GM18909 (cell line): ENCODE data around the gene KCNH5.

Source experiments
- ATAC-seq: cut with Tn5 transposase; IDR thresholded peaks from one replicate; pipeline ENCODE4 v1.9.1; 2021; ENCODE audit warnings: mild to moderate bottlenecking; ENCODE audit not compliant: unreplicated experiment, poor library complexity

Gene KCNH5, protein sequence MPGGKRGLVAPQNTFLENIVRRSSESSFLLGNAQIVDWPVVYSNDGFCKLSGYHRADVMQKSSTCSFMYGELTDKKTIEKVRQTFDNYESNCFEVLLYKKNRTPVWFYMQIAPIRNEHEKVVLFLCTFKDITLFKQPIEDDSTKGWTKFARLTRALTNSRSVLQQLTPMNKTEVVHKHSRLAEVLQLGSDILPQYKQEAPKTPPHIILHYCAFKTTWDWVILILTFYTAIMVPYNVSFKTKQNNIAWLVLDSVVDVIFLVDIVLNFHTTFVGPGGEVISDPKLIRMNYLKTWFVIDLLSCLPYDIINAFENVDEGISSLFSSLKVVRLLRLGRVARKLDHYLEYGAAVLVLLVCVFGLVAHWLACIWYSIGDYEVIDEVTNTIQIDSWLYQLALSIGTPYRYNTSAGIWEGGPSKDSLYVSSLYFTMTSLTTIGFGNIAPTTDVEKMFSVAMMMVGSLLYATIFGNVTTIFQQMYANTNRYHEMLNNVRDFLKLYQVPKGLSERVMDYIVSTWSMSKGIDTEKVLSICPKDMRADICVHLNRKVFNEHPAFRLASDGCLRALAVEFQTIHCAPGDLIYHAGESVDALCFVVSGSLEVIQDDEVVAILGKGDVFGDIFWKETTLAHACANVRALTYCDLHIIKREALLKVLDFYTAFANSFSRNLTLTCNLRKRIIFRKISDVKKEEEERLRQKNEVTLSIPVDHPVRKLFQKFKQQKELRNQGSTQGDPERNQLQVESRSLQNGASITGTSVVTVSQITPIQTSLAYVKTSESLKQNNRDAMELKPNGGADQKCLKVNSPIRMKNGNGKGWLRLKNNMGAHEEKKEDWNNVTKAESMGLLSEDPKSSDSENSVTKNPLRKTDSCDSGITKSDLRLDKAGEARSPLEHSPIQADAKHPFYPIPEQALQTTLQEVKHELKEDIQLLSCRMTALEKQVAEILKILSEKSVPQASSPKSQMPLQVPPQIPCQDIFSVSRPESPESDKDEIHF

DNA sequence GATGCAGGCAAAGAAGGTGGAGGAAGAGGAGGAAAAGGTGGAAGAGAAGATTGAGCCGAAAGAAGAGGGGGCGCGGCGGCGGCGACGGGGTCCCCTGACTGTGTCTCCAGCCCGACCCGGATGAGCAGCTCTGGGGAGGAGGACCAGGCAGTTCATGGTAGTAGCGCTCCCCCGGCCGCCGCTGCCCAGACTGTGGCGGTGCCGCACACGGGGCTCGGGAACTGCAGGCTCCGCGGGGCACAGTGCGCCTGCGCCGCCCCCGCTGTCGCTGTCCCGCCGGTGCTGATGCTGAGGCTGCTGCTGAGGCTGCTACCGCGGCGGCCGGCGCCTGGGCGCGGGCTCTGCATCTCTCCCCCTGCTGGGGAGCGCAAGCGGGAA lies at the start of gene KCNH5:
KCNH5 (minus strand) TSS at position 225 of the 378 bp plus-strand sequence. CDS start 272 bp downstream, outside the sequence.
- ATAC-seq: peak; percentile 59

DNA sequence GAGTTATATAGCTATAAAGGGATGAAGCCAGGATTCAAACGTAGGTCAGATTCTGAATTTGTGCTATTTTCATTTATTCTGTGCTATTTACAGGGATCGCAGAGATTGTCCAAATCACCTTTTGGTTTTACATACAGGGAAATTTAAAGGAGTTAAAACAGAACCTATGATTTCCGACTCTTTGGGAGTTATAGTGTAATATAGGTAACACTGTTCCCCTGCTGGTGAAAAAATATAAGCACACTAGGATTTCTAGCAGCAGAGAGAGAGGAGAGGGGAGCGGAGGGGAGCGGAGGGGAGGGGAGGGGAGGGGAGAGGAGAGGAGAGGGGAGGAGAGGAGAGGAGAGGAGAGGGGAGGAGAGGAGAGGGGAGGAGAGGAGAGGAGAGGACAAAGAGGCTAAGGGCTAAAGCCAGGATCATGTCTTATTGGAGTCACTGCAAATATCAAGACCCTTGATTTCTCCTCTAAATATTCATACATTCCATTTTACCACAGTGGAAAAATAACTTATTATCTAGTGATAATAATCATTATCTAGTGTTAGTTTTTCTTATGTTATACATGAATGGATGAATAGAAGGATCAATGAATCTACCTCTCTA lies 46.2 kb upstream of the KCNH5 start:
- ATAC-seq: no peak

DNA sequence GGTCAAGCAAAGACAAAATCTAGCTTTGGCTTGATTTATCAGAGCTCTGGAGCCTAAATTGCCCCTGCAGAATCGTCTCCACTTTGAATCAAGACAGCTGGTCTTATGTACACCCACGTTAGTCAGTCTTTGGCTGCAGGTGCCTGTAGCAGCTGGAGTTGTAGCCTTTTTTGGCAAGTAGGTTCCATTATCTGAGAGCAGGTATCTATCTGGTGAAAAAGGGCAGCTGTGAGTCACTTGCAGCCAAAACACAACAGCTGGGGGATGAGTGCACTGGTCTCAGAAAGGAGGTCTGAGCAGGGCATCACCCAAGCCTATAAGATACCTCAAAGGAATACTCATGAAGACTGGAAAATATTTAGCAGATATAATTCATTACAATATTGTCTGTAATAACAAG lies 43.6 kb upstream of the KCNH5 start:
- ATAC-seq: no peak

DNA sequence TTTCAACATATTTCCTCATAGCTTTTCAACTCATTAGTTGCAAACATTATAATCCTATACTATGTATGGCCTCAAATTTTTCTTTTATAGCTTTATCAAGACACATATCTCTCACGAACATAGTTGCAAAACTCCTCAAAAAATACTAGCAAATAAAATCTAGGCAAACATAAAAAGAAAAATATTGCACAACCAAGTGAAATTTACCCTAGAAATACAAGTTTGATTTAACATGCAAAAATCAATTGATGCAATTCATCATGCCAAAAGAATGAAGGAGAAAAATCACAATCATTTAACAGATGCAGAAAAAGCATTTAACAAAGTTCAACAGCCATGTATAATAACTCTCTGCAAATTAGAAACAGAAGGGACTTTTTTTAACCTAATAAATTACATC lies 33.3 kb upstream of the KCNH5 start:
- ATAC-seq: no peak

DNA sequence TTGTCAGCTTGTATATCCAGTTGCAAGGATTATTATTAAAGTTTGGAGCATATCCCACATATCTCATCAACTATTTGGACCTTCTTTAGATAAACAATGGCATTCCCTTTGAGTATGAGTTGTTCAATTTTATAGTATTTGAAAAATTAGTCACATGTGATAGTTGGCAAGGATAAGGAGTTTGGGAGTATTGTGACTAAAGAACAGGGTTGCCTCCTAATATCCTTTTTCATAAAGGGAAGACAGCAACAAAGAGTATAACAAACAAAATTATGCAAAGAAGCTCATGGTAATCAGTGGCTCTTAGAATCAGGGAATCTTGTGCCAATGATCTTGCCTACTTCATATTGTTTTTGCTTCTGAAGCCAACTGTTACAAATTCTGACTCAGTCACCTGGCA lies 31.2 kb upstream of the KCNH5 start:
- no peak for ATAC-seq

DNA sequence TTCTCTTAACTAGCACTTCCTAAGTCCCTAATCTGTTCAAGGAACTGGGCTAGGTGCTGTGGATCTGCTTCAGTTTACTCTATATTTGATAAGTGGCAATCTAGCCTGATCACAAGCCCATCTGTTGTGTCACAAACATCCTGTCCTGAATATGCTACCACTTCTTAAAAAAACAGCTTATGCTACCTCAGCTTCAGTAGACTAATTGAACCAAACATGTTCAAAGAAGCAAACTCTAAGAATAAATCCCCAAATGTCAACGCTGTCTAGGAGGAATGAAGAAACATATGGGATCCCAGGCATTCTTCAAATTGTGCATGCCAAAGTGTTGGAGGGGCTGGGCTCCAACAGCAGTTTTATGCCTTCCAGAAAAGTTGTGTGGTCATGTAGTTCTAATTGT lies 10.4 kb upstream of the KCNH5 start:
- ATAC-seq: no peak

DNA sequence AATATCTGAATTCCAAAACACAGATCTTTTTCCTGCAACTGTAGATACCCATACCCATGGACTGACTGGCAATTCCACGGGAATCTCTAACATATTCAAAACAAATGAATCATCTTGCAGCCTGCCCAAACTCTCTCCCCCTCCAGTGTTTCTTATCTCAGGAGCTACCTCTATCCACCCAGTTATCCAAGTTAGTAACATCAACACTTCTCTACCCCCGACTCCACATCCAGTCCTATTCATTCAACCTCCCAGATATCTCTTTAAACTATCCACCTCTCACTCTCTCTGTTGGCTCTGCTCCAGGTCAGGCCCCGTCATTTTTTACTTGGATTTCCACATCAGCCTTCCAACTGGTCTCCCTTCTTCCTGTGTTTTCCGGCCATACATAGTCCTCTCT lies 6.7 kb upstream of the KCNH5 start:
- no peak for ATAC-seq

DNA sequence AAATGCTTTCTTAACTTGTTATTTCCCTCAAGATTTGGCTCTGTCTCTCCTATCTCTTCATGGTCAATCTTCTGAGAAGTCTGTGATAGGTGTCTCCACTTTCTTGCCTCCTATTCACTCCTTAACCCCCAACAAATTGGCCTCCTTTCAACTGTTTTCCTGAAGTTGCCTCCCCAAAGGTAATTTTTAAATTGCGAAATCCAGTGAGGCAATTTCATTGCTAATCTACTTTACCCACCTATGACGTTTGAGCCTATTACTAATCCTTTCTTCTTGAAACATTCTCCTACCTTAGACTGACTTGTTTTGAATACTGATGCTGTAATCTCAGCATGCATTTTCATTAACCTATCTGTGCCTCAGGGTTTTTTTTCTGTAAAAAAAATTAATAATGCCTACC lies 6.0 kb upstream of the KCNH5 start:
- ATAC-seq: no peak

DNA sequence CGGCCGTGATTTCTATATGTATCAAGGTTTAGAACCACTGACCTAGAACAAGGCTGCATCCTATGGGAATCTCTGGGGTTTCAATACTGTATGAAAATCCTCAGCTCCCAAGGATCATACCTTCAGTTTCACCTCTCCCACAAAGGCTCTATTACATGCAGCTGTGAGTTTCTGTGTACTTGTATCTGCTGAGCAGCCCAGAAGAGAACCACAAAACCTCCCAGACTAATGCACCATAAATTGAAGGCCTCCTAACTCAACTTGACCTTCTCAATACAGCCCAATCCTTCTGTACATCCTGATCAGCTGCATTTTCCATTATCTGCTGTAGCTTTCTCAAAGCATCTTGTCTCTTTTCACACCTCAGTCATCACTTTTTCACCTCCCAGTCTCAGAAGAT lies 5.4 kb upstream of the KCNH5 start:
- ATAC-seq: no peak

DNA sequence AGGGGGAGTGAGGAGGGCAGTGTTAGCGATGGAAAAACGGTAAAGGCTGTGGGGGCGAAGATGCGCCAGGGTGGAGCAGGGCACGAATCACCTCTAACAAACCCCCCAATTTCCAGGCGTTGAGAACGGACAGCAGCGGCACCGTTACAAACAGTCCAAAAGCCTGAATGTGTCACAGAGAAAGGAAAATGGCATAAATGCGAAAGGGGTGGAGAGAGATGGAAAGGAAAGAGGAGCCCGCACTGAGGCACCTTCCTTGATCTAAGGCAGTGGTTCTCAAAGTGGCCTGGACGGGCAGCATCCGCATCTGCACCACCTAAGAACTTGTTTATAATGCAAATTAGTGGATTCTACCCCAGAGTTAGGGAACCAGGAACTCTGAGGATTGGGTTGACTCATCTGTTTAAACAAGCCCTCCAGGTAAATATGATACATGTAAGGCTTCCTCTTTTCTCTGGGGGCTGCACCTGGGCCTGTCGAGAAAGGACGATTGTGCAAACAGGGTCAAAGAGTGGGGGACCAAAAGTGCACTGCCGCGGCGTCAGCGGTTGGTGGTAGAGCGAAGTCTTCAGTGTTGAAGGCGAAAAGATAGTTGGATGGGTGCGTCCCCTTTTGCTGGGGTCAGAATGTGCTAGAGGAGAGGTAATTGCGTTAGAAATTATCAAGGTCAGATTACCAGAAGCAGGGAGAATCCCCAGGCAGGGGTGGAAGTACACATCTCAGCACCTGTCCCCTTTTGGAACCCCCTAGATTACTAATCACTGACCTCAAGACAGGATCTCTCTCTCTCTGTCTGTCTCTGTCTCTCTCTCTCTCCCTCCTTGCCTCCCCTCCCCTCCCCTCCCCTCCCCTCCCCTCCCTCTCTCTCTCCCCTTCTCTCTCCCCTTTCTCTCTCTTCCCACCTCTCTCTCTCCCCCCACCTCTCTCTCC lies 1.3 kb upstream of the KCNH5 start:
- ATAC-seq: no peak

DNA sequence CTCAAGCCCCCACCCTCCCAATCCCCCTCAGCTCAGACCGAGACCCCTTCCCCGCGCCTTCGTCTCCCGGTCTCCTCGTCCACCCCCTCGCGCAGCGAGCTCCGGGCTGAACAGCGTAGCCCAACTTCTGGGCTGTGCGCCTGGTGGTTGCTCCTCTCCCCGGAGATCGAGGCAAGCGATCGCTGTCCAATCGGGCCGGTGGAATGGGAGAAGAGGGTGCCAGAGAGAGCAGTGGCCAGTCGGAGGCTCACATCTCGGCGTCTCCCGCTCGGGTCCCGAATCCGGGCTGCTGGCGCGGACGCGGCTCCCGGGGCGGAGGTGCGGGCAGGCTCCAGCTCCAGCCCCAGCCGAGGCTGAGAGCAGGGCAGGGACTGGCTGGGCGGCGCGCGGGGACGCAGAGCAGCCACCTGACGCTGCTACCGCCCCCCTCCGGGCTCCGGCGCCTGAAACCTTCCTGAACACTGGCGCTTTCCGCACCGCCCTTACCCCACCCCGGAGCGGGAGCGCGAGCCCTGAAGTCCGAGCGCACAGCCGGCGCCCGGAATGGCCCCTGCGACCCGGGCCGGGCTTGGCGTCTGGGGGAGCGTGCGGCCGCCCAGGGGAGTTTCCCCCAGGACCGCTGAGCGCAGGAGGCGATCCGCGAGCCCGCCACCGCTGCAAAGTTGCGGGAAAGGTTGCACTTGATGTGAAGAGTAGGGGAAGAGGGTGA lies 508 bp upstream of the KCNH5 start:
- peak; percentile 34 for ATAC-seq

DNA sequence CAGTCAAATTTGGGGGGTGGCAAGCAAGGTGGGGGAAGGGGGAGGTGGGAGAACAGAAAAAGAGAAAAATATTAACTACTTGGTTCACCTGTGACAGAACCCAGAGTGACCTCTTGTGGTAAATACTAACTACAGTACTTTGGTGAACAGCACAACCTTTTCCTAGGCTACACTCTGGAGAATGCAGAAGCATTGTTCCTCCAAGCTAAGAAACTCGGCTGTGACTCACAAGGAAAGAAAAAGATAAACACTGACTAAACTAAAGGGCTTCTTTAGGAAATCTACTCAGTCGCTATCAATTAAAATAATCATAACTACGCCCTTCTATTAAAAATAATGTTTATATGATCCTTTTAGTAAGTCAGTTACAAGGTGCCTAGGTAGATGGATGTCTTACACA lies 5.4 kb downstream of the KCNH5 start:
- no peak for ATAC-seq

DNA sequence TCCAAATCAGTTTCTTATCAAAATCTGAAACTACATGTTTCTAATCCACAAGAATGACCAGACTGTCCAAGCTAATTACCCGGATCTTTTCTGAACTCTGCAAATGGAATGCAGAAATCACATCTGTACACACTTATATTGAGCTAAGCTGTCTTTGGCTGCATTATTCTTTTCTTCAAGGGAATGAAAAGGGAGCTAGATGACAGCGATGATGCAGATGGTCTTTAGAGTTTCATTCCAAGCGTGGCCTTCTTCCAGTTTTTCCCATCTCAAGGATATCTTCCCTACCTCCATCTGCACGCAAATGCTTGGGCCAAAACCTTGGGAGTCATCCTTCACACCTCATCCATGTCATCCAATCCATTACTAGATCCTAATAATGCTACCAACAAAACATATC lies 12.6 kb downstream of the KCNH5 start:
- no peak for ATAC-seq

DNA sequence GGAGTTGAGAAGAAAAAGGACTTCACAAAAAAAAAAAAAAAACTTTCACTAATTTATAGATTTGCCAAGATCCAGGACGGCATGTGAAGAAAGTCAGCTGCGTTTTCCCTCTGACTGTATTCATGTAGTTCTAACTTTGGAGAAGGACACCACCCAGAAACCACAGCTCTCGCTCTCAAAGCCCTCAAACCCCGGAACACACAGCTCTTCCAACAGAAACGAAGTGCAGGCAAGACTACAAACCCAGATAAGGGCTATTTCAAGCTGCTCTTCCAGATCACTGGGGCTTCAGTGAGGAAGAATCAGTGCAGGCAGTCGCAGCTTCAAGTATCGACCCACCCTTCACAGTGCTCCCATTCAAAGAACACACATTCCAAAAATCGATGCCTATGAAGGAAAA lies 13.2 kb downstream of the KCNH5 start:
- no peak for ATAC-seq

DNA sequence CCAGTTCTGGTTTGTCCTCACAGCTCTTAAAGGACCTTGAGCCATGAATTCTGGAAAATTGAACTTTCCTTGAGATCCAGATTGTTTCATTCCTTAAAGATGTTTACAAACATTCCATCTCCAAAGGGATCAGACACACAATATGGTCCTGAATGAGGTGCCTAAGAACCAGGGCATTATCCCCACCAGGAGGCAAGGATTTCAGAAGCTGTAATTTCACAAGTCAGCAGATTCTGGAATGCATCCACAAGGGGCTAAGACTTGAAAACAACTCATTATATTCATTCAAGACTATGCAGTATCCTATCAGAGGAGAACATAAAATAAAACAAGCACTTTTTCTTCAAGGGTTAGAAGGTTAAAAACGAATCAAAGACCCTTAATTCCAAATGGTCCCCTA lies 15.1 kb downstream of the KCNH5 start:
- no peak for ATAC-seq

DNA sequence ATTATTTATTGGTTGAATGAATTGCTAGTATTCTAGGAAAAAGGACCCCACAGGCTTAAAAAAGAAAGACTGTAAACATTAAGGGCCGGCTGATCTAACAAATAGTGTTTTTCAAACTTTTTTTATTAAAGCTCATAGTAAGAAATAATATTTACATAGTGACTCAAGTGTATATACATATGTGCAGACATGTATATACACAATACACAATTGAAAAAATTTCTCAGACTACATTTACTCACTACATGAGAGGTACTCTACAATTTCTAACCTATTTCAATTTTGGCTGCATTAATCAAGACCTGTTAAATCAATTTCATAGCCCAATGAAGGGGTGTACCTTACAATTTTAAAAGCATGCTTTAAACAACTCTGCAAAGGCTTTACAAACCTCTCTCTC lies 17.5 kb downstream of the KCNH5 start:
- no peak for ATAC-seq

DNA sequence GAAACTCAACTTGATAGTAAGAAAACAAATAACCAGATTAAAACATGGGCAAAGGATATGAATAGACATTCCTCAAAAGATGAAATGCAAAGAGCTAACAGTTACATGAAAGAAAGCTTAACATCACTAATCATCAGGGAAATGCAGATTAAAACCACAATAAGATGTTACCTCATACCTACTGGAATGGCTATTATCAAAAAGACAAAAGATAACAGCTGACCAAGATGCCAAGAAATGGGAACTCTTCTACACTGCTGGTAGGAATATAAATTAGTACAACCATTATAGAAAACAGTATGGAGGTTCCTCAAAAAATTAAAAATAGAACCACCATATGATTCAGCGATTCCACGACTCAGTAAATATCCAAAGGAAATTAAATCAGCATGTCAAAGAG lies 18.8 kb downstream of the KCNH5 start:
- ATAC-seq: no peak

DNA sequence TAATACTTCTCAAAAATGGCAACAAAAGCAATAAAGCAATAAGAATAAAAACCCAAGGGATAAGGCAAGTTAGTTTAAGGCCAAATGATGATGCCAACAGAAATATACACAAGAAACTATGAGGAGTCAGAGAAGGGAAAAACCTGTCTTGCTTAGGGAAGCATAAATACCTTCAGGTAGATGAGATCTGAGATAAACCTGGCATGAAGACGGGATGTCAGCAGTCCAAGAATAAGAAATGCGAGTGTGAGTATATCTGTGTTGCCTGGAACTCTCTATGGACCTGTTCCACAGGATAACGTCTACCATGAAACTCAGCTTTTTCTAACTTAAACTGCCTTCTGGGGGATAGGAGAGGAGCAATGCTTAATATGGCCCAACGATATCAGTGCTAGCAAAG lies 30.6 kb downstream of the KCNH5 start:
- no peak for ATAC-seq

DNA sequence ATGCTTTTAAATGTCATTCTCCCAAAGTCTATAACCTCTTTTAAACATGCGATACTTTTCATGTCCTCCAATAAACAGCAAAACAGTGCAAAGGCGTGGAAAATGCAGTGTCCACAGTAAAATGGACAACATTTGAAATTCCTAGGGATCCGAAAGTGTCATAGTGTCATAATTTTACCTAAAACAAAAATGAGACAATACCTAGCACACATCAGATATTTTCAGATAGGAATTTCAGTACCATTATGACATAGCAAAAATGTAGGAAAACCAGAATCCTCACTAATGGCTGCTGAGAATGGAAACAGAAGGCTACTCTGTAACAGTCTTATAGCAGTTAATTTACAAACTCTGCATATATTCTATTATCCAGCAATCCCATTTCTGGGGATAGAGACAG lies 33.1 kb downstream of the KCNH5 start:
- ATAC-seq: no peak
